ENCODE data around the gene CYP1B1.
"Not testable (repeated sequence)": the region's sequence is repeated elsewhere in the genome, so short reads cannot be mapped to it uniquely, and the experiment has no call there.

The CYP1B1 gene

DNA sequence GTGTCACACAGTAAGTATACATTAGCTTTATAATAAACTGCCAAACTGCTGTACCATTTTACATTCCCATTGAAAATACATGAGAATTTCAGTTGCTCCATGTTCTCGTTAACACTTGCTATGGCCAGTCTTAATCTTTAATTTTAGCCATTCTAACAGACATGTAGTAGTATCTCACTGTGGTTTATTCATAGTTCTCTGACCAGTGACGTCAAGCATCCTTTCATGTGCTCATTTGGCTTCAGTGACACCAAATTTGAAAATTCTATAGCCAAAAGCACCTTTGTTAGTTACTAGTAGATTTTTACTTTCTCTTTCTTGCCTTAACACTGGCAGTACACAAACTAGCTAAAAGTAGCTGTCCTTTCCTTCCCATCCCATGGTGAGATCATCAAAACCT lies 43.0 kb downstream of the CYP1B1 start:
- DNase-seq (ENCODE audit: low spot score) = no peak

GRCh38 chr2:38030635-38031355 lies 45.2 kb downstream of the CYP1B1 start:
- DNase-seq (ENCODE audit: low spot score) = no peak

DNA sequence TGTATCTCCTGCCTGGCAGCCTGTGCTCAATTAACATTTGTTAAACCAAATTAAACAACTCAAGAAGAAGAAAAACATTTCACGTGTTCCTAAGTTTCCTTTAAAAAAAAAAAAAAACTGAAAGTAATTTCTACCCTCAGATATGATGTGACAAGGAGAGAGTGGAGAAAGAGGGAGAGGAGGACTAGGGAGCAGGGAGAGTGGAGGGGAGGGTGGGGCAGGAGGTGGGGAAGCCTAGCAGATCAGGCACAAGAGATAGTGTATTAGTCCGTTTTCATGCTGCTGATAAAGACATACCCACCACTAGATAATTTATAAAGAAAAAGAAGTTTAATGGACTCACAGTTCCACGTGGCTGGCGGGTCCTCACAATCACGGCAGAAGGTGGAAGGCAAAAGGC lies 46.4 kb downstream of the CYP1B1 start:
- no peak for DNase-seq (ENCODE audit: low spot score)

DNA sequence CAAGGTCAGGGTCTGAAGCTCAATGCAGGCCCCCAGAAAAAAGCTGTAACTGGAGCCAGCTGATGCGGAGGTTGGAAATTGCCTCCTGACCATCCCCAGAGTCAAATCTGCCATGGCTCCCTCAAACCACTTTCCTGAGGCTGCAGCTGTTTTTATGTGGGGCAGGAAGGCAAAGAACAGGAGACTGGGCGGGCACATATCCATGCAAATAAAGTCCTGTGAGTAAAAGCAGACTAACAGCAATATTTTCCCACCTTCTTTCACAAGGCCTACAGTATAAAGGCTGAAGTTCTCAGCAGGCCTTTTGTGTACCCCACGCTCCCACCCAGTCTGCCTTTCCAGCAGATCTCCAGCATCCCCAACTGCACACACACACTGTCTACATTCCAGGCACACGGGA lies 47.1 kb downstream of the CYP1B1 start:
- no peak for DNase-seq (ENCODE audit: low spot score)

GRCh38 chr2:38026846-38027245 lies 49.1 kb downstream of the CYP1B1 start:
- no peak for DNase-seq (ENCODE audit: low spot score)

GRCh38 chr2:38021589-38021988 lies 54.4 kb downstream of the CYP1B1 start:
- no peak for DNase-seq (ENCODE audit: low spot score)

- DNase-seq (ENCODE audit: low spot score) = not testable (repeated sequence)
Observed at GRCh38 chr2:38020359-38021069, 55.4 kb downstream of the CYP1B1 start.

DNA sequence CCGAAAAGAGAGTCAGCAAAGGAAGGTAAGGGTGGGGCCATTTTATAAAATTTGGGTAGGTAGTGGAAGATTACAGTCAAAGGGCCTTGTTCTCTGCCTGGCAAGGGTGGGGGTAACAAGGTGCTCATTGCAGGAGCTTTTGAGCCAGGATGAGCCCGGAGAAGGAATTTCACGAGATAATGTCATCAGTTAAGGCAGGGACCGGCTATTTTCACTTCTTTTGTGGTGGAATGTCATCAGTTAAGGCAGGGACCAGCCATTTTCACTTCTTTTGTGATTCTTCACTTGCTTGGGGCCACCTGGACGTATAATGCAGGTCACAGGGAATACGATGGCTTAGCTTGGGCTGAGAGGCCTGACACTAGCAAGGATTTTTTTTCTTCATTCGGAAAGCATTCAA lies 58.1 kb downstream of the CYP1B1 start:
- DNase-seq (ENCODE audit: low spot score) = no peak
